Measurements from ENCODE around the gene PPEF1. TPM values are rescaled to one million over a fixed set of nuclear protein-coding genes. Genes with fewer than 3 reads are reported as not detected.
"Not testable (repeated sequence)": the region's sequence is repeated elsewhere in the genome, so short reads cannot be mapped to it uniquely, and the experiment has no call there.

The PPEF1 gene
- total RNA-seq, 2 experiments from 2014 or later = not detected

GRCh38 chrX:18828832-18829404 lies 121.5 kb downstream of the PPEF1 start:
- intact Hi-C loops (cut with micrococcal nuclease) = no loop called here
- DNase-seq = peak; percentile 43
- peak; percentile 53 for ATAC-seq
- Mint-ChIP-seq H3K4me1 (ENCODE audit: low read depth) (peaks cover 2% of the 10 kb centered on the region), H3K9me3 (no peaks in the 10 kb centered on the region), H3K27me3 (no peaks in the 10 kb centered on the region), H3K27ac (no peak overlapping the region), H3K36me3 (ENCODE audit: low read depth) (no peaks in the 10 kb centered on the region), H3K4me3 (no peak overlapping the region)
- ChIA-PET POLR2A (no interaction called here), CTCF (no interaction called here)
- TF ChIP-seq CTCF (IDR thresholded peaks at IDR 0.05) = no peak

- Mint-ChIP-seq H3K4me3 (no peak overlapping the region), H3K9me3 (no peaks in the 10 kb centered on the region), H3K27ac (no peak overlapping the region), H3K27me3 (no peaks in the 10 kb centered on the region), H3K4me1 (ENCODE audit: low read depth) (peaks cover 2% of the 10 kb centered on the region), H3K36me3 (ENCODE audit: low read depth) (no peaks in the 10 kb centered on the region)
- TF ChIP-seq CTCF (IDR thresholded peaks at IDR 0.05) = no peak
- DNase-seq = no peak
- intact Hi-C loops (cut with micrococcal nuclease) = no loop called here
- ATAC-seq = no peak
- ChIA-PET CTCF (no interaction called here), POLR2A (no interaction called here)
Observed at GRCh38 chrX:18833071-18833731, 125.8 kb downstream of the PPEF1 start.

GRCh38 chrX:18847901-18848300 lies 140.5 kb downstream of the PPEF1 start:
- CTCF ChIA-PET; ATAC-seq; H3K27ac Mint-ChIP-seq; H3K36me3 Mint-ChIP-seq (ENCODE audit: low read depth); POLR2A ChIA-PET; H3K27me3 Mint-ChIP-seq; H3K4me1 Mint-ChIP-seq (ENCODE audit: low read depth); H3K9me3 Mint-ChIP-seq; DNase-seq; intact Hi-C loops (cut with micrococcal nuclease); H3K4me3 Mint-ChIP-seq: not testable (repeated sequence)

GRCh38 chrX:18855919-18856644 lies 148.6 kb downstream of the PPEF1 start:
- ATAC-seq (peak; percentile 67), DNase-seq (no peak)
- no peak for TF ChIP-seq CTCF (IDR thresholded peaks at IDR 0.05)
- Mint-ChIP-seq H3K27me3 (no peaks in the 10 kb centered on the region), H3K4me3 (no peak overlapping the region), H3K4me1 (ENCODE audit: low read depth) (peaks cover 28% of the 10 kb centered on the region), H3K27ac (no peak overlapping the region), H3K36me3 (ENCODE audit: low read depth) (no peaks in the 10 kb centered on the region), H3K9me3 (no peaks in the 10 kb centered on the region)
- CTCF ChIA-PET = no interaction called here
- POLR2A ChIA-PET = no interaction called here
- intact Hi-C loops (cut with micrococcal nuclease) = no loop called here

GRCh38 chrX:18856645-18856997 lies 149.2 kb downstream of the PPEF1 start:
- Mint-ChIP-seq H3K9me3 (no peaks in the 10 kb centered on the region), H3K4me3 (no peak overlapping the region), H3K4me1 (ENCODE audit: low read depth) (peaks cover 28% of the 10 kb centered on the region), H3K36me3 (ENCODE audit: low read depth) (no peaks in the 10 kb centered on the region), H3K27me3 (no peaks in the 10 kb centered on the region), H3K27ac (no peak overlapping the region)
- intact Hi-C loops (cut with micrococcal nuclease) = no loop called here
- TF ChIP-seq CTCF (IDR thresholded peaks at IDR 0.05) = no peak
- no peak for ATAC-seq
- DNase-seq = no peak
- POLR2A ChIA-PET = no interaction called here
- CTCF ChIA-PET = no interaction called here

All from activated CD8-positive, alpha-beta T cell treated with anti-CD3 and anti-CD28 coated beads for 36 hours (primary cell).